GM20431 (cell line): ENCODE data around the gene SMAD3.
"Not testable (repeated sequence)": the region's sequence is repeated elsewhere in the genome, so short reads cannot be mapped to it uniquely, and the experiment has no call there.

Source experiments
- in situ Hi-C: fragments of 300-500 bp; cut with MseI, MboI; formaldehyde crosslinking; loops from one replicate; pipeline ENCODE4 v1.15.0; 2020; ENCODE audit warnings: low sequenced_read_pairs; ENCODE audit not compliant: unreplicated experiment

Gene SMAD3

DNA sequence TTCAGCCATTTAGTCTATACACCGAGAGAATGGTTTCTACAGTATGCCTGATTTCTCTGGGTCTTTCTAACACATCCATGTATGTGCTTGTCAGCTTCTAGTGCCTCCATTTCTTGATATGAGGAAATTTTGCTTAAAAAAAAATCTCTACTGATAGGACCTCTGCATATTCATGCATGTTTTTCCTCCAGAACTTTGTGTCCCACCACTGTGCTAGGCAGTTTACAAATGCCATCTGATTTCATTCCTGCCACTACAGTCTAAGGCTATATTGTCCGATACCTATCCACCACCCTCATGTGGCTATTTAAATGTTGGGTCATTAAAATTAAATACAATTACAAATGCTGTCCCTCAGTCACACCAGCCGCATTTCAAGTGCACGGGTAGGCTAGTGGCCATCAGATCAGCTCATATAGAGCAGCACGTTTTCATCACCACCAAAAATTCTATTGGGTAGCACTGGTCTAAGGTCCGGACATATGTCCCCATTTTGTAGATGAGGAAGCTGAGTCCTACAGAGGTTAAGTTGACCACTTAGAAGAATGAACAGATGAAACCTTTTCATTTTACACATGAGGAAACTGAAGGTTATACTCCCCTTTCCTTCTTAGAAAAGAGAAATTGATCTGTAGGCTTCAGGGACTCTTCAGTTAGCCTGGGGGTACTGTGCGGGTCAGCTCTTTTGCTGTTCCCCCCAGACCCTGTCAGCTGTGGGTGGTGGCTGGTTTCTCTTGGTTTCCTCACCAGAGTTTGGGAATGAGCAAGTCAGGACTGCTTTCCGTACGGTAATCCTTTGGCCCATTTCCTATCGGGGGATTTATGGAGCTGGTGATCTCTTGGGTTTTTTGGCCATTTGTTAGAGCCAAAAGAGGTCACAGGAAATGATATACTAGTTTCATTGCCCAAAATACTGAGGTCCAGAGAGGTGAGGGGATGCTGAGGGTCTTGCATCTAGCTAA lies 56.5 kb downstream of the SMAD3 start:
- in situ Hi-C loops: no loop called here

- in situ Hi-C loops: not testable (repeated sequence)
Observed at GRCh38 chr15:67122816-67123215, 57.4 kb downstream of the SMAD3 start.

GRCh38 chr15:67123291-67123690 lies 57.9 kb downstream of the SMAD3 start:
- in situ Hi-C loops: not testable (repeated sequence)

- in situ Hi-C loops: no loop called here
Observed at GRCh38 chr15:67124111-67124510, 58.7 kb downstream of the SMAD3 start.

DNA sequence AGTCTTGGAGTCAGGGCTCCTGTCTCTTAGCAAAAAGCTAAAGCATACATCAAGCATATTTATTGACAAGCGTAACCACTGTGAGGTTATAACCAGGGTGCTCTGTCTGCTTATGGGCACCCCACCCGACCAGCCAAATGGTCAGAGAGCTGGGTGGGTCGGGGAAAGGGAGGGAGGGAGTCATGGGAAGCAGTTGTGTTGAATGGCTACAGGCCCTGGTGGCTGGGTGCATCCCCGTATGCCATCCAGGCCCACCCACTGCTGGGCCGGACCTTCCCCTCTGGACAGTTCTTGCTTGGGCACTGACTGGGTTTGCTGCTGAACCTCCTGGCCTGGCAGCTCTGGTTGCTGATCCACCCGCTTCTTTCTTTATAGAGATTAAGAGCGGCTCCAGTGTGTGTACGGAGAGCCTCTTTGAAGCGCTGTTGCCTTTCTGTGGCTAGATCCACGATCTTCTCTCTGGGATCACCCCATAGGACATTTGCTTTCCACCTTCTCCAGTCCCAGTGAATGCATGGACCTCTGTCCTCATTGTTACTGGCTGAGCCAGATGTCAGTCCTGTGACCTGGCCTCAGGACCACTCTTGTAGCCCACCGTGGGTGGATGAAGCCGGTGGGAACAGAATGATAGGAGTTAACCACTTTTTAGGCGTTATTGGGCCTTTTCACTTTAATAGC lies 59.6 kb downstream of the SMAD3 start:
- in situ Hi-C loops: no loop called here

- in situ Hi-C loops: no loop called here
Observed at GRCh38 chr15:67125589-67126502, 60.4 kb downstream of the SMAD3 start.

DNA sequence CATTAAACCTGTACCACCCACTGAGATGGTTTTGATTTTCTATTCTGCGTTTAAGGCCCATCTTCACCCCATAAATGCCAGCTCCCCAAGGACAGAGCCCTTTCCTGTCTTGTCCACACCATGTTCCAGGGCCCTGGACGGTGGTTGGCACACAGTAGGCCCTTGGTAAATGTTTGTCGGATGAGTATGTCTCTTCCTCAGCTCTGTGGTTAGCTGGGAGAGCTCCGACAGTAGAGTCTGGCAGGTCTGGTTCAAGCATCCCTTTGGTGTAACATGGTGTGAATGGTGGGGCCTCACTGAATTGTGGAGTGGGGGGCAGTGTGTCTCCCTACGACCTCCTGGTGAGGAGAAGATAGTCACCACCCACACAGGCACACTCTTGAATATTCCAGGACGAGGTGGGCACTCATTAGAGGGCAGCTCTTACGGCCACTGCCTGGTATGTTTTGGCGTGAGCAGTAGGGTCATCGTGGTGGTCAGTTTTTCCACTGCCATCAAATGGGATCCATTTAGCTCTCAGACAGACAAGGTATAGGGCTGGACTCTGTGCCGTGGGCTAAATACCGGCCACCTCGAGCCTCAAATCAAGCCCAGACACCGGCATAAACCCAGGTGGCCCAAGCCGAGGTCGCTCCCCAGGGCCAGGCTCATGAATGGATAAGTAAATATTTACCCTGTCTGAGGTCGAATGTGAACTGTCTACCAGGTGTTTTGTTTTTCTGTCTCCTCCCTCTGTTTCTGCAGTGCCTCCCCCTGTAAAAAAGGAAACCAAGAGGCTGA lies 61.3 kb downstream of the SMAD3 start:
- in situ Hi-C loops: no loop called here

DNA sequence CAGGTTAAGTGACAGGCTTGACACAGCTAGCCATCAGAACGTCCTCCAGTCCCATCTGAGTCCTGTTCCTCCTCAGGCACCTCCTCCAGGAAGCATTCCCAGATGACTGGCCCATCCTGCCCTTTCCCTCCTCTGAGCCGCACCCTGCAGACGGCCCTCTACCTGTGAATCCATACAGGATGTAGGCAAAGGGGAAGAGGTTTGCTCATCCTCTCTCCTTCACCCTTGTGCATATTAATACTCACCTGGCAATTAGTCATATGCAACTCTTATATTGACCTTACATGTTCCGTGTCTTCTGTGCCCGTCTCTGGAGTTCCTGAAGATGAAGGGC lies 61.9 kb downstream of the SMAD3 start:
- in situ Hi-C loops: no loop called here

- in situ Hi-C loops: no loop called here
Observed at GRCh38 chr15:67127965-67128364, 62.6 kb downstream of the SMAD3 start.

DNA sequence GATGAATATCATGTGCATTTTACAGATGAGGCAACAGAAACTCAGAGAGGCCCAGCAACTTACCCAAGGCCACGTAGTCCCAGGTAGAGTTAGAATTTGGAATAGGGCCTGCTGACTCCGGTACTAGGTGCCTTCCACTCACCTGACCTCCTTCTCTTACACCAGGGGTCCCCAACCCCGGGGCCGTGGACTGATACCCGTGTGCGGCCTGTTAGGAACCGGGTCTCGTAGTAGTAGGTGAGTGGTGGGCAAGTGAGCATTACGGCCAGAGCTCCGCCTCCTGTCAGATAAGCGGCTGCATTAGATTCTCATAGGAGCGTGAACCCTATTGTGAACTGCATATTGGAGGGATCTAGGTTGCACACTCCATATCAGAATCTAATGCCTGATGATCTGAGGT lies 64.8 kb downstream of the SMAD3 start:
- in situ Hi-C loops: no loop called here

DNA sequence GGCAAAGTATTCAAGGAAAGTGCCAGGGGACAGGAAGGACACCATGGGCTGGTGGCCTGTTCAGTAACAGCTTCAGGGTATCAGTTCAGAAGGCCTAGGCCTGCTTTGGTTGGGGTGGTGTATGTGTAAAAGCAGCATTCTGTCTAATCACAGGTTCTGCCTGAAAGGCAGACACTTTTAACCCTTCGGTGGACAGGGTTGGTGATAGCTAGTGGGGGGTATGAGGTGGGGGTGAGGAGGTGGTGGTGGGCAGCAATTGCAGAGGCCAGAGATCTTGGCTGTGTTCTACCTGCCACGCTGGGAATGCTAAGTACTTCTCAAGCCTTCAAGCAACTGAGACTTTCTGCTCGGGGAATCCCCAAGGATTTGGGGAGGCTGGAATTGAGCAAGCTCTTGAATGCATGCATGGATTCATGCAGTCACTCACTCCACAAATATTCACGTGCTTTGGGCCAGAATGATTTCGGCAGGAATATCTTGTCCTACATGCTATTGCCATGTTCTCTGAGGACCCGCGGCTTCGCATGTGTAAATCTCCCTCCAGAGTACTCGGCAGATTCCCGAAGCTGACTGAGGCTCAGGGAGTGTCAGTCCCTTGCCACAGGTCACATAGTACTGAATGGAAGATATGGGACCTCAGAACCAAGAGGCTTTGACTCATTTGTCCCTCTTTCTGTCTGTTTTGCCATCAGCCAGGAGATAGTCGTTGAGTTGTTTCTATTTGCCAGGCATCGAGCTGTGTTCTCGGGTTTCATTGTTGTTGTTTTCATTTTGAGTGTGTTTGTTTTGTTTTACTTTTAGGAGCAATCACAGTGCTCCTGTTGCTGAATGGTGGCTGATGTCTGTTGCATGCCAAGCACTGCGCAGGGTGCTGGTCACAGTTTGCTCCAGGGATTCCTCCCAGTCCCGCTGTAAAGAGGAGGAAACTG lies 65.5 kb downstream of the SMAD3 start:
- in situ Hi-C loops: no loop called here

DNA sequence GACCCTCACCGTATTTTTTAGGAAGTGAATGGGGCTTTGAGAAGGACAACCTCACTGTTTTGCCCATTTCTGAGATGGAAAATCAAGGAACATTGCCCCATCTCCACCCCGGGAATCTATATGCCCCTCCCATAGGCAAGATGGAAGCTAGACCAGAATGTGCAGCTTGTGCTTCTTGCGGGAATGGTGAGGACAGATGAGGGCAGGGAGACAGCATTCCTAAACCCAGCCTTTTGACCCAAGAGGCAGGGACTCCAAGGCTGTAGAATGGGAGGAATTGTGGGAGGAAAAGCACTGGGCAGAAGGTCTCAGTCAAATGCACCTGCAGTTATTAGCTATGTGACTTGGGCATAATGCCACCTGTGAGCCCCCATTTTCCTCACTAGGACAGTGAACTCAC lies 66.9 kb downstream of the SMAD3 start:
- in situ Hi-C loops: no loop called here

GRCh38 chr15:67133026-67133425 lies 67.6 kb downstream of the SMAD3 start:
- in situ Hi-C loops: no loop called here

- in situ Hi-C loops: no loop called here
Observed at GRCh38 chr15:67133738-67134066, 68.3 kb downstream of the SMAD3 start.

DNA sequence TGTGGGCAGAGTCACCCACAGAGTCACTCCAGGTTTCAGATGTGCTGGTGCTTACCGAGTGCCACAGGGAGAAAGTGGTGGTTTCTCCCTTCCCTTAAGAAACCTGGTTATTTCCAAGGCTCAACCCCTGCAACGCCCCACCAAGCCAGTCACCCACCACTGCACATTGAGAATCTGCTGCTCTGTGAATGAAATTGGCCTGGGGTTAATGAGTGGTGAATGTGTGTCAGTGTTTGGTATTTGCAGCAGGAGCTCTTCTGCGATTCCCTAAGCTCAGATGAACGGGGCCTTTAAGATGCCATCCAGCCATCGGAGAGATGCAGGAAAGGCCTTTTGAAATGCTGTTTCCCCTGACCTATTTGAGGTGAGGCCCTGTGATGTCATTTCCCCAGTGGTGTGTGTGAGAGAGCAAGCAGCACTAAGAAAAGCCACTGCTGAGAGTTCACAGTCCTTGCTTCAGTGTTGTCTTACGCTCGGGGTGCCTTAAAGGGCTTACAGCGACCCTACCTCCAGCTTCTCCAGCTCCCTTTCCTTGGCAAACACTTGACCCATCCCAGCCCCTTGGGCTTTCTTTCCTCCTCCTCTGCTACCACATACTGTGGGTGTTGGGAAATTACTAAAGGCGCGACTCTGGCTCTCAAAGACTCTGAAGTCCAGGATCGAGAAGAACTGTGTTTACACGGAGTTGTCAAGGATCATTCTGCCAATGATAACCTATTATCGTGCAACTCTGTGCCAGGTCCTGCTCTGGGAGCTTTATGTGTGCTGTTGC lies 68.9 kb downstream of the SMAD3 start:
- in situ Hi-C loops: no loop called here

DNA sequence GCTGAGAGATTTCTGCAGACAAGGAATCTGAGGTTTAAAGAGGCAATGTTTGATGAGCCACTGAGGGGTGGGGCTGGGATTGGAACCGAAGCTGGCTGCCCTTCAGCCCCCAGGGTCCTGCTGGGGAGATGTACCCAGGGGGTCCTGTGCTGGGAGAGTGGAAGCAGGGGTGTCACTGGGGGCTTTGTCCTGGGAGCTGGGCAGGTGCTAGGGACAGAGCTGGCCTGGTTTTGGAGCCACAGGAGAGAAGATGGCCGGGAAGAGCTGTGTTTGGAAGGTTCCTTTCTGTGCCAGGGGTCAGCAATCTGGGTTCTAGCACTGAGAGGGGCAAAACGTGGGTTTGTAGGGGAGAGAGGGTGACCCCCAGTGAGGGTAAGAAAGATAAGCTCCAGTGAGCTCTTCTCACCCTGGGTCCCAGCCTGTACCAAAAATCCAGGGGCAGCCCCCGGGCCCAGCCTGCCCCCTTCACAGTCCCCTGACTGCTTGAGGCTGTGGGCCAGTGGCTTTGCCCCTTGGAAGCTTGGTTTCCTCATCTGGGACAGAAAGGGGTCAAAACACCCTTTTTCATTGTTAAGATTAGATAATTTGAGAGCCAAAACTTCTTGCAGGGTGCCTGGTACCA lies 69.6 kb downstream of the SMAD3 start:
- in situ Hi-C loops: no loop called here

- in situ Hi-C loops: no loop called here
Observed at GRCh38 chr15:67135494-67135893, 70.1 kb downstream of the SMAD3 start.

- in situ Hi-C loops: no loop called here
Observed at GRCh38 chr15:67136802-67137201, 71.4 kb downstream of the SMAD3 start.
